Skeletal muscle tissue (tissue), 4 donors: Measurements from ENCODE around the gene ORAI1. TPM values are rescaled to one million over a fixed set of nuclear protein-coding genes. Genes with fewer than 3 reads are reported as not detected.

Experiments used
- H3K27ac ChIP-seq: one replicate; pipeline ENCODE4 v1.7.0; 2013; ENCODE audit warnings: mild to moderate bottlenecking, low read depth, low read length, inconsistent platforms
- H3K27me3 ChIP-seq, 3 donors: one replicate each; pipeline ENCODE4 v1.7.0; 2013; ENCODE audit warnings: low read length in 3 of 3; ENCODE audit not compliant: control insufficient read depth in 3 of 3, insufficient read depth in 3 of 3
- H3K36me3 ChIP-seq, 3 donors: one replicate each; pipeline ENCODE4 v1.7.0; 2013; ENCODE audit warnings: low read length in 3 of 3; ENCODE audit not compliant: control insufficient read depth in 3 of 3, insufficient read depth in 3 of 3
- H3K4me1 ChIP-seq, 3 donors: one replicate each; pipeline ENCODE4 v1.7.0; 2013; ENCODE audit warnings: low read length in 3 of 3, mild to moderate bottlenecking in 3 of 3; ENCODE audit not compliant: control insufficient read depth in 3 of 3, insufficient read depth in 3 of 3
- H3K4me3 ChIP-seq, 3 donors: one replicate each; pipeline ENCODE4 v1.7.0; 2013; ENCODE audit warnings: low read length in 3 of 3
- H3K9ac ChIP-seq, 3 donors: one replicate each; pipeline ENCODE4 v1.7.0; 2013; ENCODE audit warnings: low read length in 3 of 3, mild to moderate bottlenecking in 3 of 3, moderate library complexity in 2 of 3, low read depth in 1 of 3
- H3K9me3 ChIP-seq, 3 donors: one replicate each; pipeline ENCODE4 v1.7.0; 2013; ENCODE audit warnings: low read length in 3 of 3; ENCODE audit not compliant: control insufficient read depth in 3 of 3
- total RNA-seq: library from RNA; depleted of rRNA; stranded (reverse); fragments of >200 nt; gene quantifications from one replicate; pipeline ENCODE4 v1.2.3, GENCODE V29; 2014
- donor health status: Osteomylitis.

Gene ORAI1
- 10.4 TPM for total RNA-seq

DNA sequence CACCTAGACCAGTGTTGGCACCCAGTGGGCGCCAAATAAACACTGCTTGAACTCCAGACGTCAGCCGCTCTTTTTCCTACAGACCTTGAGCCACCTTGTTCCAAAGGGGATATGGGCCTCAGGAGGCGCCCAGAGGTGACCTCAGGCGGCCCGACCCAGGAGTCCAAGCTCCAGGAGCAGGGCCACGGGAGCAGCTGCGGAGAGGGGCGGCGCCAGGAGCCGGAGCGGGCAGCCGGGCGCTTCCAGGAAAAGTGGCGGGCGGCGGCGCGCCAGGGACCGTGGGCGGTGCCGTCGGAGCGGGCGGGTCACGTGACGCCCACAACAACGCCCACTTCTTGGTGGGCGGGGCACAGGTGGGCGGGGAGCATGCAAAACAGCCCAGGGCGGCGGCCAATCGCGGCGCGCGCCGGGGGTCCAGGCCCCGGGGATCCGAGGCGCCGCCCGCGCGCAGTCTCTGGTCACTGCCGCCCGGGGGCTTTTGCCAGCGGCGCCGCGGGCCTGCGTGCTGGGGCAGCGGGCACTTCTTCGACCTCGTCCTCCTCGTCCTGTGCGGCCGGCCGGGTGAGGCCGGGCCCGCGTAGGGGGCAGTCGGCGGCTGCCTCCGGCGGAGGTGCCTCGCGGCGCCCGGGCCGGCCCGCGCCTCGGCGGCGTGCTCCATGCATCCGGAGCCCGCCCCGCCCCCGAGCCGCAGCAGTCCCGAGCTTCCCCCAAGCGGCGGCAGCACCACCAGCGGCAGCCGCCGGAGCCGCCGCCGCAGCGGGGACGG is at the start of gene ORAI1:
ORAI1 (plus strand) TSS at position 444 of the 766 bp plus-strand sequence.
- peaks cover 37 to 53% (median 45%) of the 10 kb centered on the region in 3 donors for H3K4me1 ChIP-seq
- peak within 1 kb of the TSS; percentile 82 to 84 (median 82) for H3K4me3 ChIP-seq
- H3K27ac ChIP-seq = peak within 1 kb of the TSS; percentile 84
- no peaks in the 10 kb centered on the region for H3K27me3 ChIP-seq
- H3K9me3 ChIP-seq = no peaks in the 10 kb centered on the region
- H3K36me3 ChIP-seq = peaks cover 0 to 2% (median 0%) of the 10 kb centered on the region in 3 donors
- peak within 1 kb of the TSS; percentile 81 to 92 (median 85) for H3K9ac ChIP-seq

DNA sequence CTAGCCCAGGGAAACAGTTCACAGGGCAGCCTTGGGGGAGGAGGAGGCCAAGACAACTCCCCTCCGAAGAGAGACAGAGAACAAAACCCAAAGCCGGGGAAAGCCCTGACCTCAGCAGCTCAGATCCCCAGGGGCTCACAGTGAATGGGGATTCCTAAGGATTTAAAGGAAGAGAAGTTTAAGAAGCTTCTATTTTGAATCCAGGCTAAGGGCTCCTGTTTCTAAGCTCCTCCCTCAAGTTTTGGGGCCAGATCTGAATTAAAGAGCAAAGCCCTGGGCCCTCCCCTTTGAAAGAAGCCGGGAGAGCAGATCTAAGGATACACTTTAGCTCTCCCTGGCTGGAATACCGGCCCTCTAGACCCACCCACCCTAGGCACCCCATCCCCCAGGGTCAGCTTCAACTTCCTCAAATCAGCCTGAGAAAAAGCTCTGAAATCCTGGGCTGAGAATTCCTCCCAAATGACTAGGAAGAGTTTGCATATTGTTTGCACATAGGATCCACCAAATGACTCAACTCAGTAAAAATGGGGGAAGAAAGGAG is 49.4 kb upstream of the ORAI1 start:
- no peaks in the 10 kb centered on the region for H3K9me3 ChIP-seq
- H3K9ac ChIP-seq = peak overlapping the region in 2 of 3 donors; percentile 8 to 16
- H3K27me3 ChIP-seq = no peaks in the 10 kb centered on the region
- H3K36me3 ChIP-seq = peaks cover 6 to 22% (median 8%) of the 10 kb centered on the region in 3 donors
- H3K4me1 ChIP-seq = peaks cover 20 to 37% (median 35%) of the 10 kb centered on the region in 3 donors
- H3K4me3 ChIP-seq = no peak overlapping the region
- peak overlapping the region; percentile 47 for H3K27ac ChIP-seq

DNA sequence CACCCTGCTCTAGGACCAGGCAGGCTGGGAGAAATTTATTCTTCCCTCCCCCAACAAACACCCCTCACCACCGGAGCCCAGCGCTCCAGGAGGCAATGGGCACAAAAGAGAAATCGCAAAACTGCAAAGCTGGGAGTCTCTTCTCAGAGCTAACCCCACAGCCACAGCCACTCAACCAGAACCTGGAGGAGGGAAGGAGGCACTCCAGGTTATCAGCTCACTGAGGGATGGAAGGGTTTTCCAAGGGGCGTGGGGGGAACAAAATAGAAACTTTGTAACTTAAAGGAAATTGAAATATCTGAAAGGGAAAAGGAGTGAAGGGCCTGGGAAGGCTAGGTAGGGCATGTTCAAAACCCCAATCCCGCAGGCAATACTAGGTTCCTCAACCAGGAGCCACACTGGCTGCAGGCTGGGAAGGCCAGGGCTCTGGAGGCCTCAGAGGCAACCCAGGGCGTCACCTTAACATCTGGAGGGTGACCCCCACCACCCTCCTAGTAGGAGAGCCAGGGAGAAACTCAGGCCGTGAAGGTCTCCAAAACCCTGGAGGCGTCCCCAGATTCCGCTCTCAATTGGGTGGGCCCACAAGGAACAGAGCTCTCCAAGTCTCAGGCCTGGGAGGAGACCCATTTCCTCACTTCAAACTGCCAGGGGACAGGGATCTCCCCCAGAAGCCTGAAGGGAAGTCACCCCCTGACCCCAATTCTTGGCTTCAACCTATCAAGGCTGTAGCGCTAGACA is 48.7 kb upstream of the ORAI1 start:
- Histone ChIP-seq H3K9me3 (no peaks in the 10 kb centered on the region), H3K4me1 (peaks cover 21 to 41% (median 40%) of the 10 kb centered on the region in 3 donors), H3K27me3 (no peaks in the 10 kb centered on the region), H3K27ac (peak overlapping the region; percentile 47), H3K9ac (peak overlapping the region in 1 of 3 donors; percentile 40), H3K4me3 (no peak overlapping the region), H3K36me3 (peaks cover 6 to 19% (median 8%) of the 10 kb centered on the region in 3 donors)

DNA sequence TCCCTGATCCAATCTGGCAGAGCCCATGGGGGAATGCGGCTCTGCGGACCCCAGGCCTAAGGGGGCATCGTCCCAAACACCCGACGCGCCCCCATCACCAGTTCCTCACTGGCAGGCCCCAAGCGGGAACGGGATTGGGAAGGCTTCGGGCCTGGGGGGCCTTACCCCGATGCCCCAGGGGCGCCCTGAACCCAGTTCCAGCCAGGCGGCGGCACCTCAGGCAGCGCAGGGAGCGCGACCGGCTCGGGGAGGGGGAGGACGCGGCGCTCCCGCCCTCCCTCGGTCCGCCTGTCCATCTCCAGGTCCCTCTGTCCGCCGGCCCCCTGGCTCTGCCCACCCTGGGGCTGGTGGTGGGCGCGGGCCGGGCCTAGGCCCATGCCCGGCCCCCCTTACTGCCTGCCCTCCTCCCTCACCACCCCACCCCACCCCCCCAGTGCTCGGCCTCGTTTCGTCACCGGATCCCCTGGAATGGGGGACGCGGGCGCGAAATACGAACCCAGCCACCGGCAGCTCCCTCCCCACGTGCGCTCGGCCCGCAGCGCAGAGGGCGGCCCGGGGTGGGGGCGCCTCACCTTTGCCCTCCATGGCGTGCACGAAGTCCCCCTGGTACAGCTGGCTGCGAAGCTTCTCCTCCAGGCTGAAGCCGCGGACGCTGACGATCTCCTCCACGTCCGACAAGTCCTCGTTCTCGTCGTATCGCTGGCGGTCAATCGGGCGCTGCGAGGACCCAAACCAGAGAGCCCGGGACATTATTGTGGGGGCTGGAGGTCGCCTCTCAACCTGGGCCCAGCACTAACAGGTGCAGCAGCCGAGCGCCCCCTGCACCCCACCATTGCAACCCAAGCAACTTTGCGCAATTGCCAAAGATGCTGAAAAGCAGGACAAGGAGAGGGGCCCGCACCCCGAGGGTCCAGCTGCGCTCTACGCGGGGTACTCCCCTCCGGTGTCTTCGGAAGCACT is 47.8 kb upstream of the ORAI1 start:
- peaks cover 21 to 43% (median 42%) of the 10 kb centered on the region in 3 donors for H3K4me1 ChIP-seq
- H3K4me3 ChIP-seq = peak overlapping the region; percentile 58 to 87 (median 72)
- H3K27ac ChIP-seq = peak overlapping the region; percentile 68

DNA sequence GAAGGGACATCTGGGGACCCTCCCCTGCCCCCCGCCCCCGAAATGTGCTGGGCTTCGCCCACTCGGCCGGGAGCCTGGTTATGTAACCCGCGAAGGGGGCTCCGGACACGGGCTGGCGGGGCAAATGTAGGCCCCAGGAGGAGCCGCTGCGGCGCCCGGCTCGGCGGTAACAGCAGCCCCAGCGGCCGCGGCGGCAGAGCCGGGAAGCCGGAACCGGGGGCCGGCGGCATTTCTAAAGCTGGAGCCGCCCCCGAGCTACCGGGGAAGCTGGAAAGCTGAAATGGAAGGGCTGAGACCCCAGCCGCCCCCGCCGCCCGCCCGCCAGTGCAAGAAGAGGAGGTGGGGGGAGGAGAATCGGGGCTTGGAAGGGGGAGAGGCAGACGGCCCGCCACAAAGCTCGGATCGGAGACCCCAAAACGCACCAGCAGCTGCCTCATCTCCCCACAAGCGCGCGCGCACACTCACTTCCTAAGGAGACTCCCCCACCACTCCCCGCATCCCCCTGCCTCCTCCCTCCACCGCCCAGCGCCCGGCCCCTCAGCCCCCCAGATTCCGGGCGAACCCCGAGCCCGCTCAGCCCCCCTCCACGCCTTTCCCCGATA is 47.0 kb upstream of the ORAI1 start:
- Histone ChIP-seq H3K27ac (peak overlapping the region; percentile 68), H3K36me3 (peaks cover 2 to 14% (median 8%) of the 10 kb centered on the region in 3 donors), H3K4me1 (peaks cover 21 to 38% (median 37%) of the 10 kb centered on the region in 3 donors), H3K27me3 (no peaks in the 10 kb centered on the region), H3K9ac (peak overlapping the region; percentile 79 to 87 (median 85)), H3K4me3 (peak overlapping the region; percentile 58 to 87 (median 76)), H3K9me3 (no peaks in the 10 kb centered on the region)

More for the DNA sequence above, 47.8 kb upstream of the ORAI1 start:
- peak overlapping the region; percentile 79 to 87 (median 80) for H3K9ac ChIP-seq
- H3K9me3 ChIP-seq = no peaks in the 10 kb centered on the region
- no peaks in the 10 kb centered on the region for H3K27me3 ChIP-seq
- H3K36me3 ChIP-seq = peaks cover 6 to 19% (median 8%) of the 10 kb centered on the region in 3 donors

DNA sequence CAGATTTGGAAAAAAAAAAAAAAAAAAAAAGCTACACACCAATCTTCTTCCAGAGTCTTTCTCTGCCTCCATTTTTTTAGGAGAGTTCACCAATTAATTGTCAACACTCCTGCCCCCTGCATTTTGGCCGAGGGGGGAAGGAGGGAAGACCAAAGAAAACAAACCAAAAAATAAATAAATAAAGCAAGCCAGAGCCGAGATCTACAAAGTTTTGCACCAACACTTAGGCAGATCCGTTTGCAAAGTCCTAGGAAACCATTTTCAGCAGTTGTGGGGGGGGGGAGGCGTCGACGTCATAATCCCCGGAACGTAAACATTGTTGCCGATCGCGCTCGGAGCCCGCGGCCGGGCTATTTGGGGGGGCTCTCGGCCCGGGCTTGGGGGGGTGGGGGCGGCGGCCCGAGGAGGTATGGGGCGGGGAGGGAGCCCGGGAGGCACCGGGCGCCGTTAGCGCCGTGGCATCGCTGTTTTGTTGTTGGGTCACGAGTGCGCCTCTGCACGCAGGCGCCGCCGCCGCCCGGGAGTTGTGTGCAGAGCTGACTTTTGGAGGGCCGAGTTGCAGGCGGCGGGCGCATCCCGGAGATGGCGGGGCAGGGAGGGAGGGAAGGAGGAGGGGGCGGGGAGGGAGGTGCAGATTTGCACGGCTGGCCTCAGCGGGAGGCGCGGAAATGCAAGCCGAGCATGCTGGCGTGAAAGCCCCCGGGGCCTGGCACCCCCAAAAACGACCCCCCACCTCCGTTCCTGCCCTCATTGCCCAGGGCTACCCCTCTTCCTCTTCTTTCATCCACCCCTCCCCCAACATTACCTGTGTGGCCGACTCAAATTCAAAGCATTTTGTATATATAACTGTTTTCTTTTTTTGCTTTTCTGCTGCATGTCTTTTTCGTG is 46.1 kb upstream of the ORAI1 start:
- Histone ChIP-seq H3K27me3 (no peaks in the 10 kb centered on the region), H3K27ac (peak overlapping the region; percentile 68), H3K36me3 (peaks cover 0 to 6% (median 2%) of the 10 kb centered on the region in 3 donors), H3K9ac (peak overlapping the region; percentile 79 to 87 (median 85)), H3K4me1 (peaks cover 21 to 35% (median 34%) of the 10 kb centered on the region in 3 donors), H3K4me3 (peak overlapping the region; percentile 58 to 87 (median 76)), H3K9me3 (no peaks in the 10 kb centered on the region)

DNA sequence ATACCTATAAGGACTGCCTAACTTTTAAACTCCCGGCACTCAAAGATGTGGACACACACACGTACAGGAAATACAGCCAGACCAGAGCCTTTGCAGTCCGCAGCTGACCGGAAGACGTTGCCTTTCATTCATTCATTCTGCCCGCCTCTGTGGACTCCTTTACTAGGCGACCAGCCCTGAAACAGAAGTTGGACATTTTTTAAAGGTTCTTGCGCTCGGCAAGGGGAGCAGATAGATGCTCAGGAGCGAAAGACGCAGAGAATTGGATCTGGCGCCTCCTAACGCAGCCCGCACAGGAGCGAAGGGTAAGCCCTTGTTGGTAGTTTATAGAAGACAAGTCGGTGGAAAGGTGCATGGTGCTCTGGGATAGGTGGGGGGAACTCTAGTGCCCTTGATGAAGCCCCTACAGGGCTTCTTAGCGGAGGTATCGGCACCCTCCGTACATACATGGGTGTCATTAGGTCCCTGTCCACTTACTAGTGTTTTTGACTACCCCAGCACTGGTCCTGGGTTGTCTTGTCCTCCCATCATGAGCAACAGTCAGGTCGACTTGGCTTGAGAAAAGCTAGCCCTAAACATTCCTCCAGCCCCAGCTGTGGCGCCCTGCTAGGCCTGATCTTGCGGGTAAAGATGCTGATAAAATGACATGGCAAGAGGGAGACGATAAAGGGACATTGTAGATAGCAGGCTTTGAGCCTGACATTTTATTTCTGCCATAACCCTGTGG is 45.2 kb upstream of the ORAI1 start, which contains the start of gene KDM2B:
KDM2B (minus strand) TSS at position 65 of the 727 bp plus-strand sequence. CDS start 112 bp downstream, outside the sequence.
- Histone ChIP-seq H3K9ac (peak within 1 kb of the TSS; percentile 79 to 87 (median 85)), H3K9me3 (no peaks in the 10 kb centered on the region), H3K4me3 (peak within 1 kb of the TSS; percentile 58 to 87 (median 76)), H3K27me3 (no peaks in the 10 kb centered on the region), H3K27ac (peak within 1 kb of the TSS; percentile 68), H3K36me3 (no peaks in the 10 kb centered on the region), H3K4me1 (peaks cover 21 to 35% (median 34%) of the 10 kb centered on the region in 3 donors)
